ENCODE data around the gene KLHL22. TPM values are rescaled to one million over a fixed set of nuclear protein-coding genes. Genes with fewer than 3 reads are reported as not detected.

KLHL22 gene
- total and polyA plus RNA-seq, 2 of the 8 experiments (the other 6 are each of a cell fraction or from before 2014, with no cell fraction given), result 9.4 to 16.2 TPM

- TF ChIP-seq YY1 (IDR thresholded peaks at IDR 0.05; ENCODE audit: low read depth, low read length), result no peak
- TF ChIP-seq BRCA1 (IDR thresholded peaks at IDR 0.05; ENCODE audit: low read depth, low read length), result no peak
- TF ChIP-seq TAF1 (IDR thresholded peaks at IDR 0.05; ENCODE audit: low read depth, low read length), result no peak
- no peak for TF ChIP-seq GABPA (IDR thresholded peaks at IDR 0.05; ENCODE audit: borderline replicate concordance, insufficient read depth, low read length)
- TF ChIP-seq KDM4A (IDR thresholded peaks at IDR 0.05; ENCODE audit: low read depth, low read length, severe bottlenecking), result no peak
- TF ChIP-seq SUZ12 (IDR thresholded peaks at IDR 0.05; ENCODE audit: low read length), result no peak
- no peak for TF ChIP-seq ASH2L (IDR thresholded peaks at IDR 0.05; ENCODE audit: low read length)
- no peak for TF ChIP-seq ATF3 (IDR thresholded peaks at IDR 0.05; ENCODE audit: insufficient read depth, low read depth, low read length)
- no peak for TF ChIP-seq BACH1 (IDR thresholded peaks at IDR 0.05; ENCODE audit: low read length)
- no peak for TF ChIP-seq TCF12 (IDR thresholded peaks at IDR 0.05; ENCODE audit: low read depth, low read length)
- no peak for TF ChIP-seq E2F6 (IDR thresholded peaks at IDR 0.05)
- TF ChIP-seq RBBP5 (IDR thresholded peaks at IDR 0.05; ENCODE audit: borderline replicate concordance, low read depth, low read length), result no peak
- no peak for TF ChIP-seq SIRT6 (IDR thresholded peaks at IDR 0.05; ENCODE audit: low read length)
Measured at GRCh38 chr22:20533095-20533878, 37.7 kb upstream of the KLHL22 start (continued).

Data from H1 (cell line).